Thoracic aorta (tissue), 2 donors: Measurements from ENCODE around the gene SLC43A3. TPM values are rescaled to one million over a fixed set of nuclear protein-coding genes. Genes with fewer than 3 reads are reported as not detected.

Source experiments
- ATAC-seq: fragments of 150-250 bp; one replicate; pipeline ENCODE4 v1.8.0; 2017; ENCODE audit warnings: low read depth; ENCODE audit not compliant: insufficient number of reproducible peaks, low FRiP score
- DNase-seq: peaks from one replicate; pipeline ENCODE4 v3.0.0-alpha.2; 2020; ENCODE audit warnings: low spot score
- H3K27ac ChIP-seq, 2 donors: fragments of 200-600 bp; sonication (generic); 1 replicate in 1 of 2; 2 replicates in 1 of 2; pipeline ENCODE4 v1.5.1; 2016; ENCODE audit warnings: mild to moderate bottlenecking in 2 of 2, moderate library complexity in 2 of 2
- H3K27me3 ChIP-seq: fragments of 200-600 bp; sonication (generic); replicated peaks from 2 replicates; pipeline ENCODE4 v1.6.0; 2016; ENCODE audit warnings: mild to moderate bottlenecking; ENCODE audit not compliant: insufficient read depth
- H3K36me3 ChIP-seq: fragments of 200-600 bp; sonication (generic); one replicate; pipeline ENCODE4 v1.5.1; 2016
- H3K4me1 ChIP-seq, 2 donors: fragments of 200-600 bp; sonication (generic); 1 replicate in 1 of 2; 2 replicates in 1 of 2; pipeline versions ENCODE4 v1.5.1 to v1.6.0; 2016; ENCODE audit warnings: low read depth in 2 of 2, mild to moderate bottlenecking in 1 of 2; ENCODE audit not compliant: control insufficient read depth in 1 of 2
- H3K4me3 ChIP-seq: fragments of 200-600 bp; sonication (generic); 2 replicates; pipeline ENCODE4 v1.5.1; 2016; ENCODE audit warnings: mild to moderate bottlenecking
- H3K9me3 ChIP-seq: fragments of 200-600 bp; sonication (generic); 2 replicates; pipeline ENCODE4 v1.5.1; 2016
- total RNA-seq, 2 donors: library from RNA; depleted of rRNA; stranded (reverse); fragments of >200 nt; gene quantifications; one replicate each; pipeline versions ENCODE4 v1.1.0 to v1.2.3, GENCODE V29; 2016
- TF ChIP-seq, protein P1 (sequence below): fragments of 200-600 bp; sonication (generic); IDR thresholded peaks from one replicate; pipeline ENCODE4 v1.5.1; 2019; ENCODE audit warnings: antibody characterized with exemption

SLC43A3 gene
- total RNA-seq, result 10 to 100 TPM; 76.0 to 92.3 TPM

DNA sequence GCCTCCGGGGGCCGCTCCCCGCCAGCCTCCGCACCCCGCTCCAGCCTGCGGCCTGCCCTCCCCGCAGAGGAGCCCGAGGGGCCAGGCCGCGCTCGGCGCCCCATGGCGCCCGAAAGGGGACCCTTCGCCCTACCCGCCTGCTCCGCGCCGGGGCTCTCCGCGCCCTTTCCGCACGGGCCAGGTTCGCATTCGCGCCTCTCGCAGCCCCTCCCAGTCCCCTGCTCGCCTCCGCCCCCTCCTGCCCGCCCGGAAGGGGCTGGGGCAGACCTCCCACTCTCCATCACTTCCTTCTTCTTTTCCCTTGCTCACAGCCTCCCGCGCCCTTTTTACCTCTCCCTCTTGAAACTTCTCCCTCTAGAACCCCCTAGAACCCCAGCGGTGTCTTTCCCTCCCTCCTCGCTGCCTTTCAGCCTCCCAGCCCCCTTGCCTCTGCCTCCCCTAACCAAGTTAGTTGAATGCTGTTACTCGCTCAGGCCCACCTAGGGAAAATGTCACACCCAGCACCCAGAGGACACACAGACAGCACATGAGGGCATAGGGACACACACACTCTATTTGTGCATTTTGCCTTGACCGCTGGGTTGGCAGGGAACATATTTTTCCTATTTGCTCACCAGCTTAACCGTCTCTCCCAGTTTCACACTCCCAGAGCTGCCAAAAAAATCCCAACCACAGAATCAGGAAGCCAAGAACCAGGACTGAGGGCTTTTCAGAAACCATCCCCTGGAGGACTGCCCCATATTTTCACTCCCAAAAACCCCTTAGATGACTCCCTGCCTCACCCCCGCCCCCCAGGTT is at the start of gene SLC43A3:
Gene SLC43A3 (minus strand): TSS at position 193 of the 798 bp plus-strand sequence. CDS start 949 bp downstream, outside the sequence.
- Histone ChIP-seq H3K27me3 (no peaks in the 10 kb centered on the region), H3K9me3 (no peaks in the 10 kb centered on the region), H3K36me3 (no peaks in the 10 kb centered on the region), H3K4me3 (peak within 1 kb of the TSS; percentile 73), H3K4me1 (peaks cover 41 to 49% of the 10 kb centered on the region in 2 donors), H3K27ac (peak within 1 kb of the TSS; percentile 98 to 99)
- TF ChIP-seq, protein P1, sequence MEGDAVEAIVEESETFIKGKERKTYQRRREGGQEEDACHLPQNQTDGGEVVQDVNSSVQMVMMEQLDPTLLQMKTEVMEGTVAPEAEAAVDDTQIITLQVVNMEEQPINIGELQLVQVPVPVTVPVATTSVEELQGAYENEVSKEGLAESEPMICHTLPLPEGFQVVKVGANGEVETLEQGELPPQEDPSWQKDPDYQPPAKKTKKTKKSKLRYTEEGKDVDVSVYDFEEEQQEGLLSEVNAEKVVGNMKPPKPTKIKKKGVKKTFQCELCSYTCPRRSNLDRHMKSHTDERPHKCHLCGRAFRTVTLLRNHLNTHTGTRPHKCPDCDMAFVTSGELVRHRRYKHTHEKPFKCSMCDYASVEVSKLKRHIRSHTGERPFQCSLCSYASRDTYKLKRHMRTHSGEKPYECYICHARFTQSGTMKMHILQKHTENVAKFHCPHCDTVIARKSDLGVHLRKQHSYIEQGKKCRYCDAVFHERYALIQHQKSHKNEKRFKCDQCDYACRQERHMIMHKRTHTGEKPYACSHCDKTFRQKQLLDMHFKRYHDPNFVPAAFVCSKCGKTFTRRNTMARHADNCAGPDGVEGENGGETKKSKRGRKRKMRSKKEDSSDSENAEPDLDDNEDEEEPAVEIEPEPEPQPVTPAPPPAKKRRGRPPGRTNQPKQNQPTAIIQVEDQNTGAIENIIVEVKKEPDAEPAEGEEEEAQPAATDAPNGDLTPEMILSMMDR, result no peak
- no peak for DNase-seq
- ATAC-seq, result peak; percentile 77

DNA sequence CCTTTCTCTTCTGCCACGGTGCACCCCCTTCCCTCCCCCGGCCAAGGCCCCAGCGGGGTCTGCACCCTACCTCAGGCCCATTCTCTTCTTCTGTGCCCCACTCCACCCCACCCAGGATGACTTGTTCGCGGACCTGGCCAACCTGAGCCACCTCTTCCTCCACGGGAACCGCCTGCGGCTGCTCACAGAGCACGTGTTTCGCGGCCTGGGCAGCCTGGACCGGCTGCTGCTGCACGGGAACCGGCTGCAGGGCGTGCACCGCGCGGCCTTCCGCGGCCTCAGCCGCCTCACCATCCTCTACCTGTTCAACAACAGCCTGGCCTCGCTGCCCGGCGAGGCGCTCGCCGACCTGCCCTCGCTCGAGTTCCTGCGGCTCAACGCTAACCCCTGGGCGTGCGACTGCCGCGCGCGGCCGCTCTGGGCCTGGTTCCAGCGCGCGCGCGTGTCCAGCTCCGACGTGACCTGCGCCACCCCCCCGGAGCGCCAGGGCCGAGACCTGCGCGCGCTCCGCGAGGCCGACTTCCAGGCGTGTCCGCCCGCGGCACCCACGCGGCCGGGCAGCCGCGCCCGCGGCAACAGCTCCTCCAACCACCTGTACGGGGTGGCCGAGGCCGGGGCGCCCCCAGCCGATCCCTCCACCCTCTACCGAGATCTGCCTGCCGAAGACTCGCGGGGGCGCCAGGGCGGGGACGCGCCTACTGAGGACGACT is 49.3 kb upstream of the SLC43A3 start:
- H3K9me3 ChIP-seq, result no peaks in the 10 kb centered on the region
- DNase-seq, result no peak
- H3K36me3 ChIP-seq, result no peaks in the 10 kb centered on the region
- H3K27me3 ChIP-seq, result peaks cover 4% of the 10 kb centered on the region
- H3K27ac ChIP-seq, result no peak overlapping the region
- H3K4me3 ChIP-seq, result peak overlapping the region; percentile 75
- H3K4me1 ChIP-seq, result peaks cover 6 to 17% of the 10 kb centered on the region in 2 donors
- peak; percentile 40 for ATAC-seq
- TF ChIP-seq, protein P1, result no peak

DNA sequence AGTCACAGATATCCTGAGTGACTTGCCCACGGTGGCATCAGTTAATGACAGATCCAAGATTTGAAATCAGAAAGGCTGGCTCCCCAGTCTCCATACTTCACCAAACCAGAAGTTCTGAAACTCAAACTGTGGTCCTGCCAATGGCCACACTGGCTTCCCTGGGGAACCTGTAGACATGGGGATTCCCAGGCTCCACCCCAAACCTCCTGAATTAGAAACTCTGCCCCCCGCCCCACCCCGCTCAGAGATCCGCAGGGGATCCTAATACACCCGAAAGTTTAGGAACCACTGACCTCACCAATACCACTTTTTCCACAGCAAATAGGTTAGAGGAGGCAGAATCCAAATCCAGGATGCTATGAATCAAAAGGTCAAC is 48.7 kb upstream of the SLC43A3 start:
- H3K27me3 ChIP-seq, result peaks cover 4% of the 10 kb centered on the region
- DNase-seq (no peak), ATAC-seq (no peak)
- no peak overlapping the region for H3K27ac ChIP-seq
- TF ChIP-seq, protein P1, result no peak
- peaks cover 6 to 17% of the 10 kb centered on the region in 2 donors for H3K4me1 ChIP-seq
- peak overlapping the region; percentile 75 for H3K4me3 ChIP-seq
- no peaks in the 10 kb centered on the region for H3K9me3 ChIP-seq
- H3K36me3 ChIP-seq, result no peaks in the 10 kb centered on the region

DNA sequence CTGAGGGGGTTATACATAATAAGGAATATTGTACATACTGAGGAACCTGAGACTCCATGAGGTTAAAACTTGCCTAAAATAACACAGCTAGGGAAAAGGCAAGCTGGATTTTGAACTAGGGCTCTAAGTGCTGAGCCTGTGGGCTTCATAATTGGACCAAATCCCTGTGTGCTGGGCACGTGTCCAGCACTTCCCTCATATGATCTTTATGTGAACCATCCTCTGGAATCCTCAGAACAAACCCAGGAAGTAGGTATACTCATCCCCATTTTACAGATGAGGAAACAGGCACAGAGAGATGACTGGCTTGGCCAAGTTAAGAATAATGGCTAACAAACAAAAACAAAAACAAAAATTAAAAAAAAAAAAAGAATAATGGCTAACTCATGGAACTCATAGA is 48.3 kb upstream of the SLC43A3 start:
- DNase-seq (no peak), ATAC-seq (no peak)
- TF ChIP-seq, protein P1, result no peak
- Histone ChIP-seq H3K9me3 (no peaks in the 10 kb centered on the region), H3K27me3 (peaks cover 4% of the 10 kb centered on the region), H3K4me3 (no peak overlapping the region), H3K4me1 (peaks cover 6 to 17% of the 10 kb centered on the region in 2 donors), H3K36me3 (no peaks in the 10 kb centered on the region), H3K27ac (no peak overlapping the region)

DNA sequence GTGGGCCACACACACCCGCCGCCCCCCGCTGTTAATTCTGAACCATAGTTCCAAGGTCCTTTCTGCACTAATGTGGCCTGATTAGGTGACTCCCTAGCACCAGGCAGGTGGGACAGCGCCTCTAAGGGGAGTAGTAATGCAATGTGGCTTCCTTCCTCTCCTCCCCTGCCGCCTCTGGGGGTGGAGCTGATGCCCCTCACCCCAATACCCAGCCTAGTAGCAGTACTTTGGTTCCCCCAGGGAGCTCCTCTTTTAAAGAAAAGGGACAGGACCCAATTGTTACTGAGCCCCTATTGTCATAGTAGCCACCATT is 47.8 kb upstream of the SLC43A3 start:
- ATAC-seq (no peak), DNase-seq (no peak)
- Histone ChIP-seq H3K27ac (no peak overlapping the region), H3K36me3 (no peaks in the 10 kb centered on the region), H3K4me1 (peaks cover 6 to 17% of the 10 kb centered on the region in 2 donors), H3K9me3 (no peaks in the 10 kb centered on the region), H3K4me3 (no peak overlapping the region), H3K27me3 (peaks cover 4% of the 10 kb centered on the region)
- TF ChIP-seq, protein P1, result no peak
